HPDE6-E6E7 (cell line): ENCODE data around the gene PDE1C.

Source experiments
- DNase-seq: peaks from one replicate; pipeline ENCODE4 v3.0.0; 2011; ENCODE audit warnings: missing footprints; ENCODE audit errors: extremely low spot score

The PDE1C gene

DNA sequence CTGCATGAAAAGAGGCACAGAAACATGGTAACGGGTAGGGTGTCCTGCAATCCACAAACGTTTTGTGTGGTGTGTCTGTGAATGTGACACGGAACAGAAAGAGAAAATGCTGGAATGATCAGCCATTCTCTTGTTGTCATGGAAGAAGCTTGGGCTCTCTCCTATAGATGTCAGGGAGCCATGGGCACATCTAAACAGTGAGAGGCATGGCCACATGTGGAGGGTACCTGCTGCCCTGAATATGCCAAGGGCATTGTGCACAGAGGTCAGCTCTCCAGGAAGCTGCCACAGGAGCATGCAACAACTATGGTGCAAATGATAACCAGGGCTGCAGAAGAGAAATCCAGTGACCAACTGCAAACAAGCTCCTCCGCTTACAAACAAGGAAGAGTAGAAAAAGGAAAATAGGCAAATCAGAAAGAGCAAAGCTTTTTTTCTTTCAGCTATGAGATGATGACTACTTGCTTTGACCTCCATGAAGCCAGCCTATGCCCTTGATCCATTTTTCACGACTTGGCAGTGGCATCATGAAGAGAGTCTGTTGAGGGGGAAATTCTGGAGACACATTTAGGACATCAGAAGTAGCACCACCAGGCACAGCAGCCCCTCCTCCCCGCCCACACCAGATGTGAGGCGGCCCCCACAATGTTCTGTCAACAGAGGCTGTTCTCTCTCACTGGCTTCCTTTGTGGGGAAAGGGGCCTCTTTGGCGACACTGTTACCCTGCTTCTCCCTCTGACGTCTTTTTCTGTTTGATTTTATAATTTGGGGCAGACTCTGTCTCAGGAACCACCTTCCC is 4.8 kb upstream of the PDE1C start:
- DNase-seq: no peak

- DNase-seq: no peak
Measured at GRCh38 chr7:32073533-32073932, 3.3 kb upstream of the PDE1C start.

DNA sequence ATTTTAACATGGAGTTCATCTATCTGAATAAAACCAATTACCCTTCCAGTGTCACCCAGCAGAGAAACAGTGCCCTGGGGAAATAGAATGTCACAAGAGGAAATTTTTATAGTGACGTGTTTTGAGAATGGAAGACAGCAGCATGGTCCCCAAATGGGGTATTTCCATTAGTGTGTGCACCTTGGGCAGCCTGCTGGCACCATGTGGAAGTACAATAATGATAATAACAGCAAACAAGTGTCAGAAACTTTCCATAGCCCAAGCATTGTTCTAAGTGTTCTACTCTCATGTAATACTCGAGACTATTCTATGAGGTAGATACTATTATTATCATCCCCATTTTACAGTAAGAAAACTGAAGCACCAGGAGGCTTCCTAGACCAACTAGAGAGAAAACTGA is 2.2 kb upstream of the PDE1C start:
- DNase-seq: no peak

- DNase-seq: no peak
Measured at GRCh38 chr7:32071466-32072091, 1.4 kb upstream of the PDE1C start.

DNA sequence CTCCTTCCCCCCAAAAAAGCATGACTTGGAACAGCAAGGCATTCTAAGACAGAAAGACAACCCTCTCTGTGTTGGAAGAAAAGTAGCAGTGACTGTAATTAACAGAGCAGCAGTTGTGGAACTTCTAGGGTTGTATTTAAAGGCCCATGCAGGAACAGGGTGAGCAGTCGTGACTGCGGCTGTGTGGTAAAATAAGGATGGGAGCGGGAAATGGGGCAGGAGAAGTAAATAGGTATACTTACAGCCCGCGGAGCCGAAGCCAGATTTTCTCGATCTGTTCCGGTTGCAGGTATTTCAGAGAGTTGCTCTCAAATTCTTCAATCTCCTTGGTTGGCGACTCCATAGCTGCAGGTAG is 179 bp downstream of the PDE1C start:
- DNase-seq: no peak

GRCh38 chr7:32069116-32069650 is 1.0 kb downstream of the PDE1C start:
- DNase-seq: no peak

- DNase-seq: no peak
Measured at GRCh38 chr7:32068411-32069101, 1.7 kb downstream of the PDE1C start.

GRCh38 chr7:32066441-32066840 is 3.8 kb downstream of the PDE1C start:
- DNase-seq: no peak

- DNase-seq: no peak
Measured at GRCh38 chr7:32063614-32064013, 6.6 kb downstream of the PDE1C start.

- DNase-seq: peak; percentile 27
Measured at GRCh38 chr7:32062150-32062549, 8.1 kb downstream of the PDE1C start.

GRCh38 chr7:32061346-32061745 is 8.9 kb downstream of the PDE1C start:
- no peak for DNase-seq

DNA sequence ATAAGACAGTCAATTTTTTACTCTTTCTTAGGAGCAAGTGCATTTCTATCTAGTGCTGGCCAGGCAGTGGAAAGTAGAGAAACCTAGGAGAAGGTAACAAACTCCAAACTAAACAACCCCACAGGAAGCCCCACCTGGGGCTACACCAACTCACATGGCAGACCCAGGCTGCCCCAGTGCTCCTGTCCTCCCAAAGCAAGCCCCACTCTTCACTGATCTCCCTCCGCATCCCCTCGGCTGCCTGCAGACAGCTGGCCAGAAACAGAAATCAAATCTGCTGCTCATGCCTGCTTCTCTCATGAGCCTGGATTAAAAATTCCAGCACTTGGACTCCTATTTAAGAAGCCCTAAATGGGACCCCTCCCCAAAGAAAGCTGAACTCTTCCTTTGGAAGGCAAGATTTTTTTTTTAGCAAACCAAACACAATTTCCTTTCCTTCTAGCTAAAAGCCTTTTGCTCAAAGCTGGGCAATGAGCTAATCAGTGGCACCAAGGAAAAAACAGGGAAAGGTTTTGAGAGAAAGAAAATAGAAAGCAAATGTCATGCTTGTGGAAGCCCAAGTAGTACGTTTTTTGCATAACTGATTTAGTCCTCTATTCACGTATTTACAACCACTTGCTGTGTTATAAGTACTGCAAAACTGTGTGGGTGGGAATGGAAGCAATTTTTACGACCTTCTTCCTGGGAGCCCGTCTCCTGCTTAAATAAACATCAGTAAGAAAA is 10.8 kb downstream of the PDE1C start:
- no peak for DNase-seq

GRCh38 chr7:32058002-32058401 is 12.2 kb downstream of the PDE1C start:
- DNase-seq: no peak

DNA sequence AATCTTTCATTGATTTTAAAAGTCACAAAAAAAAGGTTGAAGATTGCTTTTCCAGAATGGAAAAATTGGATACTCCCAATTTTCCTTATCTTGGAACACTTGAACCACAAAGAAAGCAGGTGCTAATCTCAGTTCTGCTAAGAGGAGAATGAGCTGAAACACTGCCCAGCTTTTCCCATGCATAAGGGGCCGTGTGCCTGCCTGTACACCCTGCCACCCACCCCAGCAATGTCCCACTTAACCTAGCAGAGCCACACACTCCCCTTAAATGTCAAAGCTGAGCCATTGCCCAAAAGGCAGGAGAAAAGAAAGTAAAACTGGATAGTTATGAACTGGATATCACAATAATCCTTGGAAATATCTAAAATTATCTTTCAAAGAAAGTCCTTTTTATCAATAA is 13.4 kb downstream of the PDE1C start:
- DNase-seq: no peak

GRCh38 chr7:32053204-32053603 is 17.0 kb downstream of the PDE1C start:
- no peak for DNase-seq

GRCh38 chr7:32051128-32051527 is 19.1 kb downstream of the PDE1C start:
- DNase-seq: no peak

- DNase-seq: no peak
Measured at GRCh38 chr7:32049599-32049998, 20.6 kb downstream of the PDE1C start.

DNA sequence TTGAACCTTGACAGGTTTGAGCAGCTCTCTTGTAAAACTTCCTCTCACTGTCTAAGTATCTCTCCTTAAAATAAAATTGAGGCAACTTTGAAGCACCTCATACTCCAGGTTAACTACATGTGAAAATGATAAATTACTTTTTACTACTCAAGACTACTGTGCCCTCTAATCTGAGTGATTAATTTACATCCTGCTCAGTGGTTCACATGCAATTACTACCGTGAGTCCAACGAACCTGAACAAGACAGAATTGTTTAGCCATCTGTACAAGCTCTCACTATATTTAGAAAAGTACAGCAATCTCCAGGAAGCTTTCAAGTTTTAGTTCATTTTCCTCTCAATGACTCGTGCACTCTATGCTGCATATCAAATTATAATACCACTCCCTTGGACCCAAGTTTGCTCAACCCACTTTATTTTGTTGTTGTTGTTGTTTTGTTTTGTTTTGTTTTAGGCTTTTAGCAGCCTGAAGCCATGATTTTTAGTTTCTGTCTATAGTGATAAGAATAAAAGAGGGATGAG is 21.2 kb downstream of the PDE1C start:
- DNase-seq: no peak

DNA sequence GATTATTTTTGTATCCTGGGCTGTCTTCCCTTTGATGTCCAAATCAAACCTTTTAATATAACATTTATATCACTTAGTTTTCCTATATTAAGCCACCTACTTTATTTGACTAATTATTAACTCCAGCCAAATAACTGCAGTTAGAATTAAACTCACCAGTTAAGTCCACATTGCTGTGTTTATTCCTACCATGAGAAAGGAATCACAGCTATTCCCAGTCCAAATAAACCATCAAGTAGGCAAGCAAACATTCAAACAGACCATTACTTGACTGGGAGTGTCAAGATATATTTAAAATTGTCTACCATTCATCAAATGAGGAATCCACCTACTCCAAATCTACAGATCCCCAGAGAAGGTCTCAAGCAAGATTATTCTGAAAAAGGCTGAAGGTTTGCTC is 22.4 kb downstream of the PDE1C start:
- DNase-seq: no peak

DNA sequence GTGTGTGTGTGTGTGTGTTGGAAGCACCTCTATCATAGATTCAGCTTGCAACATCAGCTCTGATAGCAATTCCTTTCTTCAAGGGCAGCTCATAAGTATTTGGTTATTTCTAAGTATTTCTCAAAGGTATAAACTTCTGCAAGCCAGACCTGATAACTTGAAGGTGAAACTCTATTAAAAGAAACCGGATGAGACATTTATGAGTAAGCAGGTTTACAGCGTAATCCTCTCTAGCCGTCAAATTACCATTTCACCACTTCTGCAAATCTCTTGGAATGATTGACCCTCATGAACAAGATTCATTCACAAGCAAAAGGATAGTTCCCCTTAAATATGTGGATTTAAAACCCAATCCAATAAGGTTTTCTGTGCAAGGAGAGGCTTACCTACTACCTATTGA is 23.1 kb downstream of the PDE1C start:
- no peak for DNase-seq

DNA sequence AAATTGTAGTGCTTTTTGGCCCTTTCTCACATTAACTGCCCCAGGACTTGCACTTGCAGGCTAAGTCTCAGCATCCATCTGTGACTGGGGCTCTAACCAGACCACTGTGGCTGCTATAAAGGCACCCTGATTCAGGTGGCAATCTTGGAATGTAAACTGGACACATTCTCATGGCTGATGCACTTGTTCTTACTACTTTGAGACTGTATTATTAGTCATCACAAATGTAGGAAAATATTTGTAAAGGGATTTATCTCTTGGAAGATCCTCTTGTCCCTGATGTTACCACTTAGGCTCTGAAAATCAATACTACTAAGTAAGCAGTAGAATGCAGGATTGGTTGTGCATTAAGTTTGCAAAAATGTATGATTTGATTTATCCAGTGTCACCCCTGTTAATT is 25.0 kb downstream of the PDE1C start:
- no peak for DNase-seq

- no peak for DNase-seq
Measured at GRCh38 chr7:32044739-32045138, 25.5 kb downstream of the PDE1C start.
